ENCODE measurements around the gene ARMH1.

GRCh38 chr1:44685881-44686280 lies 11.4 kb downstream of the ARMH1 start:
- TF ChIP-seq, protein P1, sequence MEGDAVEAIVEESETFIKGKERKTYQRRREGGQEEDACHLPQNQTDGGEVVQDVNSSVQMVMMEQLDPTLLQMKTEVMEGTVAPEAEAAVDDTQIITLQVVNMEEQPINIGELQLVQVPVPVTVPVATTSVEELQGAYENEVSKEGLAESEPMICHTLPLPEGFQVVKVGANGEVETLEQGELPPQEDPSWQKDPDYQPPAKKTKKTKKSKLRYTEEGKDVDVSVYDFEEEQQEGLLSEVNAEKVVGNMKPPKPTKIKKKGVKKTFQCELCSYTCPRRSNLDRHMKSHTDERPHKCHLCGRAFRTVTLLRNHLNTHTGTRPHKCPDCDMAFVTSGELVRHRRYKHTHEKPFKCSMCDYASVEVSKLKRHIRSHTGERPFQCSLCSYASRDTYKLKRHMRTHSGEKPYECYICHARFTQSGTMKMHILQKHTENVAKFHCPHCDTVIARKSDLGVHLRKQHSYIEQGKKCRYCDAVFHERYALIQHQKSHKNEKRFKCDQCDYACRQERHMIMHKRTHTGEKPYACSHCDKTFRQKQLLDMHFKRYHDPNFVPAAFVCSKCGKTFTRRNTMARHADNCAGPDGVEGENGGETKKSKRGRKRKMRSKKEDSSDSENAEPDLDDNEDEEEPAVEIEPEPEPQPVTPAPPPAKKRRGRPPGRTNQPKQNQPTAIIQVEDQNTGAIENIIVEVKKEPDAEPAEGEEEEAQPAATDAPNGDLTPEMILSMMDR (IDR thresholded peaks at IDR 0.05), result no peak
- TF ChIP-seq POLR2A (IDR thresholded peaks at IDR 0.05) (no peak), EP300 (IDR thresholded peaks at IDR 0.05) (no peak), POLR2AphosphoS5 (IDR thresholded peaks at IDR 0.05) (no peak)
